ENCODE results near the gene SLC35B1.
"Not testable (repeated sequence)": the region's sequence is repeated elsewhere in the genome, so short reads cannot be mapped to it uniquely, and the experiment has no call there.

The SLC35B1 gene

GRCh38 chr17:49677933-49678847 lies 29.6 kb downstream of the SLC35B1 start, which contains the start of gene SPOP:
TSS of gene SPOP (minus strand) at chr17:49678097. CDS start at chr17:49622810, 55,287 bp downstream.
- in situ Hi-C loops (cut with HindIII; ENCODE audit: low pct_ligation_motif_present, low pct_unique_long_range_greater_than_20kb, low sequenced_read_pairs), result no loop called here
- peak; percentile 99 for DNase-seq

GRCh38 chr17:49677134-49677932 lies 30.4 kb downstream of the SLC35B1 start:
- peak; percentile 95 for DNase-seq
- in situ Hi-C loops (cut with HindIII; ENCODE audit: low pct_ligation_motif_present, low pct_unique_long_range_greater_than_20kb, low sequenced_read_pairs), result no loop called here

GRCh38 chr17:49676276-49676868 lies 31.4 kb downstream of the SLC35B1 start:
- in situ Hi-C loops (cut with HindIII; ENCODE audit: low pct_ligation_motif_present, low pct_unique_long_range_greater_than_20kb, low sequenced_read_pairs), result no loop called here
- peak; percentile 16 for DNase-seq

- in situ Hi-C loops (cut with HindIII; ENCODE audit: low pct_ligation_motif_present, low pct_unique_long_range_greater_than_20kb, low sequenced_read_pairs), result no loop called here
- no peak for DNase-seq
Observed at GRCh38 chr17:49674507-49674906, 33.3 kb downstream of the SLC35B1 start.

GRCh38 chr17:49673679-49674078 lies 34.1 kb downstream of the SLC35B1 start:
- in situ Hi-C loops (cut with HindIII; ENCODE audit: low pct_ligation_motif_present, low pct_unique_long_range_greater_than_20kb, low sequenced_read_pairs); DNase-seq: not testable (repeated sequence)

GRCh38 chr17:49670641-49671040 lies 37.1 kb downstream of the SLC35B1 start:
- no peak for DNase-seq
- in situ Hi-C loops (cut with HindIII; ENCODE audit: low pct_ligation_motif_present, low pct_unique_long_range_greater_than_20kb, low sequenced_read_pairs), result no loop called here

- in situ Hi-C loops (cut with HindIII; ENCODE audit: low pct_ligation_motif_present, low pct_unique_long_range_greater_than_20kb, low sequenced_read_pairs), result no loop called here
- no peak for DNase-seq
Observed at GRCh38 chr17:49670002-49670401, 37.8 kb downstream of the SLC35B1 start.

GRCh38 chr17:49667854-49668253 lies 39.9 kb downstream of the SLC35B1 start:
- in situ Hi-C loops (cut with HindIII; ENCODE audit: low pct_ligation_motif_present, low pct_unique_long_range_greater_than_20kb, low sequenced_read_pairs), result no loop called here
- no peak for DNase-seq

GRCh38 chr17:49664706-49665211 lies 43.0 kb downstream of the SLC35B1 start:
- DNase-seq, result no peak
- in situ Hi-C loops (cut with HindIII; ENCODE audit: low pct_ligation_motif_present, low pct_unique_long_range_greater_than_20kb, low sequenced_read_pairs), result no loop called here

- in situ Hi-C loops (cut with HindIII; ENCODE audit: low pct_ligation_motif_present, low pct_unique_long_range_greater_than_20kb, low sequenced_read_pairs), result no loop called here
Observed at GRCh38 chr17:49659661-49660382, 47.9 kb downstream of the SLC35B1 start.

GRCh38 chr17:49656247-49656646 lies 51.5 kb downstream of the SLC35B1 start:
- in situ Hi-C loops (cut with HindIII; ENCODE audit: low pct_ligation_motif_present, low pct_unique_long_range_greater_than_20kb, low sequenced_read_pairs), result no loop called here
- DNase-seq, result no peak

More at GRCh38 chr17:49659661-49660382, 47.9 kb downstream of the SLC35B1 start:
- no peak for DNase-seq
